IMR-90 (cell line): ENCODE data around the gene SOD2. TPM values are rescaled to one million over a fixed set of nuclear protein-coding genes. Genes with fewer than 3 reads are reported as not detected.

Experiments
- ATAC-seq: fragments of 200-7000 bp; cut with Tn5 transposase; 2 replicates; pipeline ENCODE4 v1.9.1; 2020; ENCODE audit warnings: low read depth, mild to moderate bottlenecking, moderate library complexity
- Bru-seq: library from RNA; stranded (reverse); fragments of 400-500 nt; gene quantifications from one replicate; lab custom pipeline; 2021; lab: Mats Ljungman, UMichigan
- BruChase-seq, 2 experiments: library from RNA; stranded (reverse); fragments of 400-500 nt; gene quantifications; one replicate each; lab custom pipeline; 2021; lab: Mats Ljungman, UMichigan
- BruUV-seq: library from RNA; stranded (reverse); fragments of 400-500 nt; replicated peaks from 2 replicates; lab custom pipeline; 2021; lab: Mats Ljungman, UMichigan
- CTCF ChIA-PET: fragments of 300-600 bp; formaldehyde crosslinking; extraction: SDS; loops from one replicate; lab custom pipeline; 2021; ENCODE audit warnings: antibody characterized with exemption; lab: Yijun Ruan, JAX
- POLR2A ChIA-PET: fragments of 300-600 bp; sonication (Branson Sonifier 250); formaldehyde crosslinking; loops from one replicate; lab custom pipeline; 2022; ENCODE audit warnings: antibody characterized with exemption; ENCODE audit not compliant: unreplicated experiment; lab: Charles Lee
- DNase-seq: peaks from one replicate; pipeline ENCODE4 v3.0.0; 2013
- H2AFZ ChIP-seq: replicated peaks from 2 replicates; pipeline ENCODE3; 2013; ENCODE audit warnings: low read length, mild to moderate bottlenecking; ENCODE audit not compliant: poor library complexity
- H2AK5ac ChIP-seq: 2 replicates; pipeline ENCODE4 v1.6.1; 2013; ENCODE audit warnings: low read depth, low read length, inconsistent platforms
- H2AK9ac ChIP-seq: replicated peaks from 2 replicates; pipeline ENCODE3; 2013; ENCODE audit warnings: mild to moderate bottlenecking, low read depth, low read length, moderate library complexity; ENCODE audit not compliant: poor library complexity
- H2BK120ac ChIP-seq: 2 replicates; pipeline ENCODE4 v1.6.1; 2013; ENCODE audit warnings: low read depth, low read length, inconsistent platforms
- H2BK15ac ChIP-seq: 3 replicates; pipeline ENCODE4 v1.6.1; 2013; ENCODE audit warnings: low read depth, low read length, inconsistent platforms
- H2BK20ac ChIP-seq: 2 replicates; pipeline ENCODE4 v1.6.1; 2013; ENCODE audit warnings: low read depth, mild to moderate bottlenecking, inconsistent platforms, low read length, moderate library complexity
- H2BK5ac ChIP-seq: 2 replicates; pipeline ENCODE4 v1.6.1; 2013; ENCODE audit warnings: mild to moderate bottlenecking, low read depth, low read length, inconsistent platforms; ENCODE audit not compliant: poor library complexity, severe bottlenecking
- H3K14ac ChIP-seq: replicated peaks from 2 replicates; pipeline ENCODE4 v1.6.1; 2013; ENCODE audit warnings: low read depth, low read length, inconsistent platforms
- H3K18ac ChIP-seq: 2 replicates; pipeline ENCODE4 v1.6.1; 2013; ENCODE audit warnings: low read depth, low read length, control low read depth
- H3K23ac ChIP-seq: 2 replicates; pipeline ENCODE4 v1.6.1; 2013; ENCODE audit warnings: low read depth, low read length, inconsistent platforms
- H3K27ac ChIP-seq: 2 replicates; pipeline ENCODE4 v1.5.1; 2013; ENCODE audit warnings: mild to moderate bottlenecking, control low read depth, low read length; ENCODE audit not compliant: insufficient read depth
- H3K27me3 ChIP-seq: 2 replicates; pipeline ENCODE4 v1.6.1; 2013; ENCODE audit warnings: low read length; ENCODE audit not compliant: control insufficient read depth, insufficient read depth
- H3K36me3 ChIP-seq: 2 replicates; pipeline ENCODE4 v1.6.1; 2013; ENCODE audit warnings: low read length, mixed read lengths; ENCODE audit not compliant: control insufficient read depth, insufficient read depth
- H3K4ac ChIP-seq: 2 replicates; pipeline ENCODE4 v1.6.1; 2013; ENCODE audit warnings: low read depth, low read length, inconsistent platforms
- H3K4me1 ChIP-seq: 2 replicates; pipeline ENCODE4 v1.6.1; 2013; ENCODE audit warnings: low read length, mixed read lengths; ENCODE audit not compliant: control insufficient read depth, insufficient read depth
- H3K4me2 ChIP-seq: 2 replicates; pipeline ENCODE4 v1.6.1; 2013; ENCODE audit warnings: low read depth, mild to moderate bottlenecking, control low read depth, low read length, moderate library complexity
- H3K4me3 ChIP-seq: 2 replicates; pipeline ENCODE4 v1.5.1; 2013; ENCODE audit warnings: low read depth, mild to moderate bottlenecking, control low read depth, low read length, moderate library complexity; ENCODE audit not compliant: insufficient read depth
- H3K56ac ChIP-seq: 2 replicates; pipeline ENCODE4 v1.6.1; 2013; ENCODE audit warnings: low read length, inconsistent platforms; ENCODE audit not compliant: insufficient read depth; ENCODE audit errors: extremely low read depth
- H3K79me1 ChIP-seq, 2 experiments: 2 replicates each; pipeline ENCODE4 v1.6.1; 2013; ENCODE audit warnings: low read length in 2 of 2, inconsistent platforms in 1 of 2, low read depth in 1 of 2
- H3K9ac ChIP-seq: 2 replicates; pipeline ENCODE4 v1.6.1; 2013; ENCODE audit warnings: low read depth, low read length, control low read depth
- H3K9me1 ChIP-seq: 2 replicates; pipeline ENCODE4 v1.6.1; 2013; ENCODE audit warnings: low read length, inconsistent platforms; ENCODE audit not compliant: insufficient read depth
- H3K9me3 ChIP-seq: 2 replicates; pipeline ENCODE4 v1.6.1; 2013; ENCODE audit warnings: low read length; ENCODE audit not compliant: control insufficient read depth, insufficient read depth
- H4K20me1 ChIP-seq: 2 replicates; pipeline ENCODE4 v1.6.1; 2013; ENCODE audit warnings: low read length, inconsistent platforms; ENCODE audit not compliant: insufficient read depth
- H4K5ac ChIP-seq: 2 replicates; pipeline ENCODE4 v1.6.1; 2013; ENCODE audit warnings: mild to moderate bottlenecking, low read depth, low read length, control low read depth
- H4K8ac ChIP-seq, 2 experiments: 2 replicates each; pipeline ENCODE4 v1.6.1; 2013; ENCODE audit warnings: low read depth in 2 of 2, low read length in 2 of 2, control low read depth in 1 of 2, inconsistent platforms in 1 of 2
- H4K91ac ChIP-seq: 2 replicates; pipeline ENCODE4 v1.6.1; 2013; ENCODE audit warnings: low read depth, low read length, inconsistent platforms; ENCODE audit not compliant: insufficient read depth
- BHLHE40 ChIP-seq: fragments of 150-350 bp; IDR thresholded peaks from 2 replicates; pipeline ENCODE4 v1.6.1; 2016; ENCODE audit warnings: mild to moderate bottlenecking, low read depth, low read length
- CEBPB ChIP-seq: IDR thresholded peaks from 2 replicates; pipeline ENCODE4 v1.6.1; 2012; ENCODE audit warnings: low read depth, low read length, improper control_type of control experiment
- FOS ChIP-seq: fragments of 150-350 bp; IDR thresholded peaks from 2 replicates; pipeline ENCODE4 v1.6.1; 2016; ENCODE audit warnings: low read depth, low read length
- MAFK ChIP-seq: IDR thresholded peaks from 2 replicates; pipeline ENCODE4 v1.6.1; 2012; ENCODE audit warnings: low read depth, low read length, improper control_type of control experiment
- MAZ ChIP-seq: IDR thresholded peaks from 2 replicates; pipeline ENCODE4 v1.6.1; 2012; ENCODE audit warnings: low read depth, mild to moderate bottlenecking, low read length, improper control_type of control experiment, moderate library complexity, borderline replicate concordance
- MXI1 ChIP-seq: IDR thresholded peaks from 2 replicates; pipeline ENCODE4 v1.6.1; 2012; ENCODE audit warnings: low read depth, mild to moderate bottlenecking, low read length, moderate library complexity, borderline replicate concordance
- NFE2L2 ChIP-seq: fragments of 150-350 bp; IDR thresholded peaks from 2 replicates; pipeline ENCODE4 v1.6.1; 2016; ENCODE audit warnings: low read depth, mild to moderate bottlenecking, low read length
- POLR2A ChIP-seq: IDR thresholded peaks from 2 replicates; pipeline ENCODE4 v1.6.1; 2012; ENCODE audit warnings: mild to moderate bottlenecking, low read depth, low read length
- RAD21 ChIP-seq: IDR thresholded peaks from 2 replicates; pipeline ENCODE4 v1.6.1; 2012; ENCODE audit warnings: low read length, improper control_type of control experiment
- RCOR1 ChIP-seq: IDR thresholded peaks from 2 replicates; pipeline ENCODE4 v1.6.1; 2012; ENCODE audit warnings: mild to moderate bottlenecking, low read length, improper control_type of control experiment; ENCODE audit not compliant: insufficient replicate concordance
- RFX5 ChIP-seq: IDR thresholded peaks from 2 replicates; pipeline ENCODE4 v1.8.0; 2012; ENCODE audit warnings: low read depth, mild to moderate bottlenecking, low read length, moderate library complexity
- SMC3 ChIP-seq: fragments of 150-350 bp; IDR thresholded peaks from 2 replicates; pipeline ENCODE4 v1.6.1; 2016; ENCODE audit warnings: low read depth, mild to moderate bottlenecking, antibody characterized with exemption, low read length, moderate library complexity
- WGBS, 2 experiments: methylation state at CpG; one replicate each; pipeline versions ENCODE4 v1.1.5 to v1.1.7; 2013; ENCODE audit warnings: missing lambda C conversion rate in 2 of 2; ENCODE audit not compliant: insufficient read length in 1 of 2; ENCODE audit errors: extremely low coverage in 2 of 2; 5-methylcytosine and 5-hydroxymethylcytosine counted together
- dilution Hi-C: fragments of 300-500 bp; cut with HindIII; formaldehyde crosslinking; loops from one replicate; pipeline ENCODE4 v1.14.3; 2018; ENCODE audit warnings: low sequenced_read_pairs; ENCODE audit not compliant: unreplicated experiment
- in situ Hi-C: fragments of 300-500 bp; cut with MboI; formaldehyde crosslinking; loops from 3 replicates; pipeline ENCODE4 v1.14.3; 2019; ENCODE audit warnings: low sequenced_read_pairs, inconsistent platforms, mixed read lengths
- intact Hi-C: fragments of 100-400 bp; cut with micrococcal nuclease; formaldehyde crosslinking; loops from 2 replicates; pipeline ENCODE4 v1.10.0; 2022
- long read RNA-seq: library from polyadenylated mRNA; unstranded; transcript quantifications from one replicate; pipeline ENCODE4 v2.0.0, GENCODE V29; 2021; ENCODE audit not compliant: unreplicated experiment
- polyA plus RNA-seq, 3 experiments: library from polyadenylated mRNA; depleted of rRNA; stranded (reverse); fragments of >200 nt; gene quantifications; 2 replicates each; pipeline ENCODE4 v1.2.3, GENCODE V29; 2012; ENCODE audit warnings: low replicate concordance in 1 of 3
- total RNA-seq: library from RNA; depleted of rRNA; stranded (reverse); fragments of >200 nt; gene quantifications from 2 replicates; pipeline ENCODE4 v1.2.3, GENCODE V29; 2012; rRNA removed
- TF ChIP-seq, protein P1 (sequence below): fragments of 150-350 bp; IDR thresholded peaks from 2 replicates; pipeline ENCODE4 v1.6.1; 2017; ENCODE audit warnings: mild to moderate bottlenecking, antibody characterized with exemption, low read length, low read depth
- TF ChIP-seq, protein P2 (sequence below): conservative IDR thresholded peaks from 2 replicates; pipeline ENCODE4 v1.5.1; 2012; ENCODE audit warnings: mild to moderate bottlenecking, low read depth, low read length, improper control_type of control experiment

The SOD2 gene
- total RNA-seq (243 TPM in 2 replicates), polyA plus RNA-seq (2012; rRNA removed) (102 and 173 TPM in 2 replicates), Bru-seq, nascent RNA (percentile 86 among the genes with signal in this experiment), BruChase-seq, experiment 1, labeled RNA remaining after a 6-hour chase (percentile 99 among the genes with signal in this experiment), BruChase-seq, experiment 2, labeled RNA remaining after a 2-hour chase (percentile 98 among the genes with signal in this experiment)
- polyA plus RNA-seq (2012; cell fraction: cytosol; rRNA removed): 93.7 and 177 TPM in 2 replicates
- 48.2 and 96.3 TPM in 2 replicates for polyA plus RNA-seq (2012; cell fraction: nucleus; rRNA removed; ENCODE audit: low replicate concordance)
- long read RNA-seq, full-length matches to known transcripts: 210 of 252 reads
- long read RNA-seq, partial matches to known transcripts: 16 of 252 reads
- long read RNA-seq, other reads (novel, unspliced or antisense): 26 of 252 reads

DNA sequence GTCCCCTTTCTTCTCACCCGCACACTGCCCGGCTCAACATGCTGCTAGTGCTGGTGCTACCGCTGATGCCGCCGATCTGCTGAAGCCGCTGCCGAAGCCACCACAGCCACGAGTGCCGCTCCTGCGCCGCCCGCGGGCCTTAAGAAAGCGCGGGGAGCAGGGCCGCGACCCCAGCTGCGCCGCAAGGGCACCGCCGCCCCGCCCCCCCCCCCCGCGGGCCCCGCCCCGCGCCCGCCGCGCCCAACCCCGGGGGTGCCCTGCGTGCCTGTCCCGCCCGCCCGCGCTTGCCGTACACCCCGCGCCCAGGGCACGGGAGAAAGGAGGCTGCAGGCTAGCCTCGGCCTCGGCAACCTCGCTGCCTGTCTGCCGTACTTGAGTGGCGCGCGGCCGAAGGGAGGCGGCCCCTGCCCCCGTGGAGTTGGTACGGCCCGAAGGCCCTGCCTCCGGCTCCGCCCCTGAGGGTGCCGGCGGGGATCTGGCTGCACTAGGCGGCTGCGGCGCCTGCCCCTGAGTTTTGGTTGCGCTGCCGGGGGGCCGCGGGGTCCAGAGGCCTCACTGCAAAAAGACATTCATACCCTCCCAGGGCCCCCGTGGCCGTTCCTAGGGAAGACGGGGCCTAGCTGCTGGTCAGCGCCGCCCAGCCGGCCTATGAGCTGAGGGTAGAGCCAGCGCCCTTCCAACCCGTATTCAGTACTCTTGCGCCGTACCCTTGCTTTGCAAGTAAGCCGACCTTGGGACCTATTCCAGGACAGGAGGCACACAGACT lies at the start of gene SOD2:
Gene SOD2 (minus strand): TSS at position 114 of the 766 bp plus-strand sequence. CDS start 74 bp downstream, at position 40.
- Histone ChIP-seq H2AFZ (peak within 1 kb of the TSS; percentile 97), H3K79me1 (peaks cover 19 to 48% of the 10 kb centered on the region in 2 experiments; a peak in 3 of 4 replicates), H3K9ac (peak within 1 kb of the TSS; percentile 90), H4K91ac (peak within 1 kb of the TSS; percentile 98), H2BK15ac (peak within 1 kb of the TSS; percentile 97; the same call in 2 of the 3 replicates), H3K9me3 (no peaks in the 10 kb centered on the region), H2BK20ac (peak within 1 kb of the TSS; percentile 74), H4K5ac (peak within 1 kb of the TSS; percentile 91), H3K14ac (peak within 1 kb of the TSS; percentile 89), H2AK5ac (peak within 1 kb of the TSS; percentile 79), H3K9me1 (peaks cover 20% of the 10 kb centered on the region), H2BK120ac (peak within 1 kb of the TSS; percentile 100), H4K20me1 (peaks cover 11% of the 10 kb centered on the region), H3K4ac (peak within 1 kb of the TSS; percentile 97), H3K36me3 (peaks cover 19% of the 10 kb centered on the region), H3K4me3 (peak within 1 kb of the TSS; percentile 99), H3K4me1 (peaks cover 12% of the 10 kb centered on the region), H3K56ac (peak within 1 kb of the TSS; percentile 78), H3K27ac (peak within 1 kb of the TSS; percentile 99), H4K8ac (peak within 1 kb of the TSS; percentile 83 to 91), H3K4me2 (peak within 1 kb of the TSS; percentile 97), H2BK5ac (peak within 1 kb of the TSS; percentile 100), H3K23ac (peak within 1 kb of the TSS; percentile 97), H3K27me3 (no peaks in the 10 kb centered on the region), H3K18ac (peak within 1 kb of the TSS; percentile 96), H2AK9ac (peak within 1 kb of the TSS; percentile 95)
- peak; percentile 81 for DNase-seq
- ChIA-PET CTCF (no interaction called here), POLR2A (no interaction called here)
- WGBS, 2 experiments: 0% methylated on average over 7 of the region's 74 CpGs; no CpG with 5 or more reads in 1 of the 2 experiments
- dilution Hi-C loops (no loop called here), intact Hi-C loops (loop anchor here (2.0 kb wide), 1 partner anchor 67 kb away; no protein-coding TSS in a partner anchor), in situ Hi-C loops (loop anchor here (5.0 to 25.0 kb wide), 3 partner anchors 39 to 269 kb away; partner anchors contain the start of genes ACAT2 and IGF2R)
- BruUV-seq: no TSS peak
- ATAC-seq: peak; percentile 86
- no peak for TF ChIP-seq RFX5
- TF ChIP-seq MXI1: peak; percentile 56; the same call in 1 of the 2 replicates
- TF ChIP-seq BHLHE40: peak; percentile 93
- no peak for TF ChIP-seq NFE2L2
- no peak for TF ChIP-seq RAD21
- no peak for TF ChIP-seq RCOR1
- TF ChIP-seq, protein P1, sequence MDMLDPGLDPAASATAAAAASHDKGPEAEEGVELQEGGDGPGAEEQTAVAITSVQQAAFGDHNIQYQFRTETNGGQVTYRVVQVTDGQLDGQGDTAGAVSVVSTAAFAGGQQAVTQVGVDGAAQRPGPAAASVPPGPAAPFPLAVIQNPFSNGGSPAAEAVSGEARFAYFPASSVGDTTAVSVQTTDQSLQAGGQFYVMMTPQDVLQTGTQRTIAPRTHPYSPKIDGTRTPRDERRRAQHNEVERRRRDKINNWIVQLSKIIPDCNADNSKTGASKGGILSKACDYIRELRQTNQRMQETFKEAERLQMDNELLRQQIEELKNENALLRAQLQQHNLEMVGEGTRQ: no peak
- TF ChIP-seq FOS: no peak
- no peak for TF ChIP-seq CEBPB
- TF ChIP-seq, protein P2, sequence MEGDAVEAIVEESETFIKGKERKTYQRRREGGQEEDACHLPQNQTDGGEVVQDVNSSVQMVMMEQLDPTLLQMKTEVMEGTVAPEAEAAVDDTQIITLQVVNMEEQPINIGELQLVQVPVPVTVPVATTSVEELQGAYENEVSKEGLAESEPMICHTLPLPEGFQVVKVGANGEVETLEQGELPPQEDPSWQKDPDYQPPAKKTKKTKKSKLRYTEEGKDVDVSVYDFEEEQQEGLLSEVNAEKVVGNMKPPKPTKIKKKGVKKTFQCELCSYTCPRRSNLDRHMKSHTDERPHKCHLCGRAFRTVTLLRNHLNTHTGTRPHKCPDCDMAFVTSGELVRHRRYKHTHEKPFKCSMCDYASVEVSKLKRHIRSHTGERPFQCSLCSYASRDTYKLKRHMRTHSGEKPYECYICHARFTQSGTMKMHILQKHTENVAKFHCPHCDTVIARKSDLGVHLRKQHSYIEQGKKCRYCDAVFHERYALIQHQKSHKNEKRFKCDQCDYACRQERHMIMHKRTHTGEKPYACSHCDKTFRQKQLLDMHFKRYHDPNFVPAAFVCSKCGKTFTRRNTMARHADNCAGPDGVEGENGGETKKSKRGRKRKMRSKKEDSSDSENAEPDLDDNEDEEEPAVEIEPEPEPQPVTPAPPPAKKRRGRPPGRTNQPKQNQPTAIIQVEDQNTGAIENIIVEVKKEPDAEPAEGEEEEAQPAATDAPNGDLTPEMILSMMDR: no peak
- peak; percentile 44 for TF ChIP-seq MAZ
- TF ChIP-seq MAFK: no peak
- TF ChIP-seq SMC3: no peak
- TF ChIP-seq POLR2A: peak; percentile 84
